MM.1S (cell line): ENCODE data around the gene DTHD1.

ENCODE experiments used
- EZH2 ChIP-seq: fragments of 300-600 bp; sonication (generic); optimal IDR thresholded peaks from 2 replicates; pipeline ENCODE3; 2017; ENCODE audit warnings: low read depth, mild to moderate bottlenecking, antibody characterized with exemption, low read length, mixed read lengths
- EZH2phosphoT487 ChIP-seq: fragments of 300-600 bp; sonication (generic); IDR thresholded peaks from 2 replicates; pipeline ENCODE4 v1.6.1; 2018; ENCODE audit warnings: antibody characterized with exemption, low read length
- TF ChIP-seq, protein P1 (sequence below): fragments of 300-600 bp; sonication (generic); IDR thresholded peaks from 2 replicates; pipeline ENCODE4 v1.5.1; 2016; ENCODE audit warnings: antibody characterized with exemption, low read length, mixed read lengths

DNA sequence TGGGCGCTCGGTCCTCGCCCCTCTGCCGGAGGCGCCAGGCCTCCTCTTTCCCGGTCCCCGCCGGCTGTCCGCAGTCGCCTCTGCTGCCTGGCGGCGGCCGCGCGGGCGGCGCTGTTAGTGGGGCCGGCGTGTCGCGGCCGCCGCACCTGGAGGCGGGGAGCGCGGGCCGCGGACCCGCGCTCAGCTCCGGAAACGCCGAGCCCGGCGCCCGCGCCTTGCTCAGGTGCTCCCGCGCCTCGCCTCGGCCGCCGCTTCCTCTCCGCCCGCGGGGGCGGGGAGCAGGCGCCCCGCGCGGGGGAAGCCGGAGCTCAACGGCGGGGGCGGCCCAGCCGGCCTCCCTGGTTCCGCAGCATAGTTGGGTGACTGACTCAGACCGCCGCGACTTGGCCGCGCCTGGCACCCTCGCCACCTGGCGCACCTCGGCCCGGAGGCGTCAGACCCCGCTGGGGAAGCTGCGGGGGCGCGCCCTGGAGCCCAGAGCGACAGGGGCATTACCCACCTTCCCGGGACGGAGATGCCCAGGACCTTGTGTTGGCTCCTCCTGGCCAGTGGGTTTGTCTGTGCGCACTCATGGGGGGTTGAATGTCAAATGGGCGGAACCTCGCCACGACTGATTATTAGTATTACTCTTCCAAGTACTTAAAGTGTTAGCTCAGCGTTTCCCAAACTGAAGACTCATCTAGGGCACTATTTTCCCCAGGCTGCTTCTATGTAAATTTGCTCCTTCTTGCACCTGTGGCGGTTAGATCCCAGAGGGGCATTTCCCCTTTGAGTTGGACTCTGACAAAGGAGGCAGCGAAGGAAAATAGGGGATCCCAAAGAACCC is 36.9 kb upstream of the DTHD1 start, which contains the start of gene ARAP2:
- TF ChIP-seq, protein P1, sequence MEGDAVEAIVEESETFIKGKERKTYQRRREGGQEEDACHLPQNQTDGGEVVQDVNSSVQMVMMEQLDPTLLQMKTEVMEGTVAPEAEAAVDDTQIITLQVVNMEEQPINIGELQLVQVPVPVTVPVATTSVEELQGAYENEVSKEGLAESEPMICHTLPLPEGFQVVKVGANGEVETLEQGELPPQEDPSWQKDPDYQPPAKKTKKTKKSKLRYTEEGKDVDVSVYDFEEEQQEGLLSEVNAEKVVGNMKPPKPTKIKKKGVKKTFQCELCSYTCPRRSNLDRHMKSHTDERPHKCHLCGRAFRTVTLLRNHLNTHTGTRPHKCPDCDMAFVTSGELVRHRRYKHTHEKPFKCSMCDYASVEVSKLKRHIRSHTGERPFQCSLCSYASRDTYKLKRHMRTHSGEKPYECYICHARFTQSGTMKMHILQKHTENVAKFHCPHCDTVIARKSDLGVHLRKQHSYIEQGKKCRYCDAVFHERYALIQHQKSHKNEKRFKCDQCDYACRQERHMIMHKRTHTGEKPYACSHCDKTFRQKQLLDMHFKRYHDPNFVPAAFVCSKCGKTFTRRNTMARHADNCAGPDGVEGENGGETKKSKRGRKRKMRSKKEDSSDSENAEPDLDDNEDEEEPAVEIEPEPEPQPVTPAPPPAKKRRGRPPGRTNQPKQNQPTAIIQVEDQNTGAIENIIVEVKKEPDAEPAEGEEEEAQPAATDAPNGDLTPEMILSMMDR = no peak
- TF ChIP-seq EZH2 = no peak
- no peak for TF ChIP-seq EZH2phosphoT487
